Testis (tissue), 2 donors: Measurements from ENCODE around the gene ITGA11.

Experiments used
- POLR2A ChIP-seq: fragments of 450-650 bp; IDR thresholded peaks from one replicate; pipeline ENCODE4 v1.6.1; 2017; ENCODE audit warnings: antibody characterized with exemption, mild to moderate bottlenecking, moderate library complexity
- TF ChIP-seq, protein P1 (sequence below), 3 experiments: fragments of 450-650 bp in 2 of 3; fragments of 200-600 bp in 1 of 3; sonication (generic) in 1 of 3; IDR thresholded peaks; one replicate each; pipeline ENCODE4 v1.5.1; 2016 to 2019; ENCODE audit warnings: antibody characterized with exemption in 3 of 3, mild to moderate bottlenecking in 2 of 3, moderate library complexity in 1 of 3

DNA sequence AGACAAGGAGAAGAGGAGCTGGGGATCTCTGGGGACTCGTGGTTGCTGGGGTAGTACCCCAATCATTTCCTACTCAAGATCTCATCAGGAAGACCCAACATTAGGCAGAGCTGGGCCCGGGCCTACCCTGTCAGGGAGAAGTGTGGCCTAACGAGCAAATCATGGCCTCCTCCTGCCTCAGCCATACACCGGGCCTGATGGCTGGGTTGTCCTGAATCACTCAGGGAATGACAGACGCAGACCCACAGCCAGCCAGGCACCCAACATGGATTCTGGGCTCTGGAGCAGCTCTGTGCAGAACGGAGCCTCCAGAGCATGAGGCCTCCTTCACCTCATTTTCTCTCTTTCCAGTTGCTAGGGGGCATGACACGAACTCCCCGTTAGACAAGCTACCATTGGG lies 19.7 kb downstream of the ITGA11 start:
- no peak for TF ChIP-seq POLR2A
- TF ChIP-seq, protein P1, sequence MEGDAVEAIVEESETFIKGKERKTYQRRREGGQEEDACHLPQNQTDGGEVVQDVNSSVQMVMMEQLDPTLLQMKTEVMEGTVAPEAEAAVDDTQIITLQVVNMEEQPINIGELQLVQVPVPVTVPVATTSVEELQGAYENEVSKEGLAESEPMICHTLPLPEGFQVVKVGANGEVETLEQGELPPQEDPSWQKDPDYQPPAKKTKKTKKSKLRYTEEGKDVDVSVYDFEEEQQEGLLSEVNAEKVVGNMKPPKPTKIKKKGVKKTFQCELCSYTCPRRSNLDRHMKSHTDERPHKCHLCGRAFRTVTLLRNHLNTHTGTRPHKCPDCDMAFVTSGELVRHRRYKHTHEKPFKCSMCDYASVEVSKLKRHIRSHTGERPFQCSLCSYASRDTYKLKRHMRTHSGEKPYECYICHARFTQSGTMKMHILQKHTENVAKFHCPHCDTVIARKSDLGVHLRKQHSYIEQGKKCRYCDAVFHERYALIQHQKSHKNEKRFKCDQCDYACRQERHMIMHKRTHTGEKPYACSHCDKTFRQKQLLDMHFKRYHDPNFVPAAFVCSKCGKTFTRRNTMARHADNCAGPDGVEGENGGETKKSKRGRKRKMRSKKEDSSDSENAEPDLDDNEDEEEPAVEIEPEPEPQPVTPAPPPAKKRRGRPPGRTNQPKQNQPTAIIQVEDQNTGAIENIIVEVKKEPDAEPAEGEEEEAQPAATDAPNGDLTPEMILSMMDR (IDR thresholded peaks at IDR 0.05) = no peak
